Esophagus muscularis mucosa (tissue), 3 donors: ENCODE results near the gene TTC7B.

Experiments used
- POLR2A ChIP-seq: fragments of 450-650 bp; IDR thresholded peaks from one replicate; pipeline ENCODE4 v1.6.1; 2017; ENCODE audit warnings: antibody characterized with exemption, moderate library complexity, mild to moderate bottlenecking, low read depth
- POLR2AphosphoS5 ChIP-seq, 2 donors: sonication (generic); formaldehyde crosslinking; IDR thresholded peaks; one replicate each; pipeline ENCODE4 v1.6.1; 2017; ENCODE audit warnings: antibody characterized with exemption in 2 of 2
- TF ChIP-seq, protein P1 (sequence below), 3 experiments: fragments of 200-600 bp in 2 of 3; fragments of 450-650 bp in 1 of 3; sonication (generic) in 2 of 3; IDR thresholded peaks; one replicate each; pipeline ENCODE4 v1.5.1; 2017 to 2019; ENCODE audit warnings: antibody characterized with exemption in 3 of 3, mild to moderate bottlenecking in 2 of 3, moderate library complexity in 1 of 3

DNA sequence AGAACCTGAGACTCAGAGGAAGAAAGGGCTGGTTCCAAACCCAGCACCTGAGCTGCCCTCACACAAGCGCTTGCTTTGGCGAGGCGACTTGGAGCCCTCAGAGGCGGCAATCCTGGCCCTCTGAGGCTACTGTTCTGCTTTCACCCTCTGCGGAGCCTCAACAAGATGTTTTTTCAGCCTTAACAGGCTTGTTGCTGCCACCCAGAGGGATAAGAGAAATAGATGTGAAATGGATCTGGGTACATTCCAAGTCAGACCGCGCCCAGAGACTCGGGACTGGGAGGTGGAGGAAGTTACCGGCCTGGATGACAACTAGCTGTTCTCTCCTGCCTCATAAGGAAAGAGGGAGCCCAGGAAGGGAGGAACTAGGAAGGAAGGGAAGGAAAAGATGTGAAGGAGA lies 89.6 kb downstream of the TTC7B start:
- no peak for TF ChIP-seq POLR2A
- TF ChIP-seq, protein P1, sequence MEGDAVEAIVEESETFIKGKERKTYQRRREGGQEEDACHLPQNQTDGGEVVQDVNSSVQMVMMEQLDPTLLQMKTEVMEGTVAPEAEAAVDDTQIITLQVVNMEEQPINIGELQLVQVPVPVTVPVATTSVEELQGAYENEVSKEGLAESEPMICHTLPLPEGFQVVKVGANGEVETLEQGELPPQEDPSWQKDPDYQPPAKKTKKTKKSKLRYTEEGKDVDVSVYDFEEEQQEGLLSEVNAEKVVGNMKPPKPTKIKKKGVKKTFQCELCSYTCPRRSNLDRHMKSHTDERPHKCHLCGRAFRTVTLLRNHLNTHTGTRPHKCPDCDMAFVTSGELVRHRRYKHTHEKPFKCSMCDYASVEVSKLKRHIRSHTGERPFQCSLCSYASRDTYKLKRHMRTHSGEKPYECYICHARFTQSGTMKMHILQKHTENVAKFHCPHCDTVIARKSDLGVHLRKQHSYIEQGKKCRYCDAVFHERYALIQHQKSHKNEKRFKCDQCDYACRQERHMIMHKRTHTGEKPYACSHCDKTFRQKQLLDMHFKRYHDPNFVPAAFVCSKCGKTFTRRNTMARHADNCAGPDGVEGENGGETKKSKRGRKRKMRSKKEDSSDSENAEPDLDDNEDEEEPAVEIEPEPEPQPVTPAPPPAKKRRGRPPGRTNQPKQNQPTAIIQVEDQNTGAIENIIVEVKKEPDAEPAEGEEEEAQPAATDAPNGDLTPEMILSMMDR (IDR thresholded peaks at IDR 0.05) = peak; percentile 36 to 45 (median 45)
- peak; percentile 46 to 72 for TF ChIP-seq POLR2AphosphoS5 (IDR thresholded peaks at IDR 0.05)
